DMS153 treated with DMSO at 0.1 percent for 48 hours (cell line): ENCODE measurements around the gene TMEM17.

Experiments
- DNase-seq: peaks from one replicate; lab custom pipeline; 2025; ENCODE audit not compliant: unreplicated experiment; lab: John Stamatoyannopoulos, UW

Gene TMEM17

DNA sequence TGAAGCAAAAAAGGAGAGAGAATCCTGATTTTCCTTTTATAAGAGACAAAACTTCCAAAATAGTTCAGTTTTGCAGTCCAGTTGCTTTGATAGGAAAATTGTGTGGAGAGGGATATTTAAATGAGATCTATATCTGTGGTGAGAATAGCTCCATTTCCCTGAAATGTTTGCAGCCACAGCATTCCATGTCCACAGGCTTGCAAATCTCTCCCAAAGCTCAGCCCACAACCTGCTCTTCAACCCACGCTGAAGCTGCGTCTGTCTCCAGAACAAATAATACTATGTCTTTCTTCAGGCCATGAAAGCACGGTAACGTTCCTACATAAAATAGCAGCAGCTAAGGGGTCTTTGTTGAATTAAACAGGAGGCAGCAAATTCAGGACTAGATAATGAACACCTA, 31.8 kb downstream of the TMEM17 start:
- no peak for DNase-seq

DNA sequence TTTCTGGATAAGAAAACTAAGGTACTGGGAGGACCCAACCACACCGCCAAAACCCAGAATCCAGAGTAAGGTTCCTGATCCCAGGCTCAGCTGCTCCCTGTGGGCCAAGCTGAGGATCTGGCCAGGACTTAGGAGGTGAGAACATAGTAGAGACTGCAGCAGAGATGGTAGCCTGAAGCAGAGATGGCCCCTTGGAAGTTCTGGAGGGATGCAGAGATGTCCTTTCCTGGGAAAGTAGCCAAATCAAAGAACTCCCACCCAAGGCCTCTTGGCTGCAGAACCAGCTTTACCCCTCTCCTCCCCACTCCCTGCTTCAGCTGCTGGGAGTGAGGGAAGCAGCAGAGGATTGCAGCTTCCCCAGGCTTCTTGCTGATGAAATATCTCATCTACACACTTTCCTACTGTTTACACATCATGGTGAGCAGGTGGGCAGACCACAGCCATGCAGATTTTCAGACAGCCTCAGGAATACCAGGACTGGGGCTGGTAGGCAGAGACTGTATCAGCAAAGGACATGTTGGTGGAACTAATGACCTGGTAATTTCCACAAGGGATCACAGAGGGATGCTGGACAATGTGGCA, 32.7 kb downstream of the TMEM17 start:
- no peak for DNase-seq

DNA sequence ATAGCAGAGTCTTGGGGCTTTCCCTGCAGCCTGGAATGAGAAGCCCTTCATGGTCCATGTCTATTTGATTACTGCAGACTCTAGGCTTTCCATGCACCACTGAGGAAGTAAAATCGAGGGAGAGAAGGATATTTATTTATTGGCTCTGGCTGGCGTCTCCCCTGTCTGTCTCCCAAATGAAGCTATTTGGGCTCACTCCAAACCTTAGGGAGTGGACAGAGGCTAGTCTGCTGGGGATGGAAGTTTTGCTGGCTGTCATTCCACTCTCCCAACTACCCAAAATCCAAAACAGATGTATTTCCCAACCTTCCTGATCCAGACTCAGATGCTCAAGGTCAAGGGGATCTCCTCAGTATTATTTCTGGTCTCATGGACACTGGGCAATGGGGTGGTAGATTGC, 33.7 kb downstream of the TMEM17 start:
- DNase-seq: no peak

DNA sequence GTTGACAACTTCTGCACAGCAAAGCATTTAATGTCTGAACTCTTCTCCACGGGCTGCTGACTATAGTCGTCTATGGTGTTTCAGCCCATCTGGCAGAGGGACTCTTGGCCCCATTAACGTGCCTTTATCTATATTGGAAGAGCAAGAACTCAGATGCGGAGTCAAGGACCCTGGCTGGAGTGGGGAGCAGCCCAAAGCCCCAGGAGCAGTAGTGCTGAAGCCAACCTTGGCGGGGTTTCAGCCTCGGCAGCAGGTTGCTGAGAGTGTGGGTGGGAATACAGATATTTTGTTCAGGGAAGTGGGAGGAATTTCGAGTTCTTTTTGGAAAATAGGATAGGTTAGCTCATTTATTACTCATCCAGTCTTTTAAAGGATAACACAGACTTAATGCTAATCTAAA, 34.2 kb downstream of the TMEM17 start:
- DNase-seq: no peak

DNA sequence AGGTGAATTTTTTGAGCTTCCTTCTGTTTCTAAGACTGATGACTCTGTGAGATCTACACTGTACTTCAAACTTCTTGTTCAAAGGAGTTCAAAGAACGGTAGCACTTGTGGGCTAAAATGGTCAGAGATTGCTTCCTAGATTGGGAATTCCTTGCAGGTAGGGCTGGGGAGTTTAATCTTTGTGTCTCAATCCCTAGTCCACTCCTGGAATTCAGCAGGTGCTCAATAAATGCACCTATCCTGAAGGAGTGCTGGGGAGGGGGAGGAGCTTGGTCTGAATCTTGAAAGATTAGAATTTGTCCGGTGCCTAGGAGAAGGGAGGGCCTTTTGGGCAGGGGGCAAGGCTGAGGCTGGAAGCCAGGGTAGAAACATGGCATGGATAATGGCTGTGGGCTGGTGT, 34.6 kb downstream of the TMEM17 start:
- no peak for DNase-seq

DNA sequence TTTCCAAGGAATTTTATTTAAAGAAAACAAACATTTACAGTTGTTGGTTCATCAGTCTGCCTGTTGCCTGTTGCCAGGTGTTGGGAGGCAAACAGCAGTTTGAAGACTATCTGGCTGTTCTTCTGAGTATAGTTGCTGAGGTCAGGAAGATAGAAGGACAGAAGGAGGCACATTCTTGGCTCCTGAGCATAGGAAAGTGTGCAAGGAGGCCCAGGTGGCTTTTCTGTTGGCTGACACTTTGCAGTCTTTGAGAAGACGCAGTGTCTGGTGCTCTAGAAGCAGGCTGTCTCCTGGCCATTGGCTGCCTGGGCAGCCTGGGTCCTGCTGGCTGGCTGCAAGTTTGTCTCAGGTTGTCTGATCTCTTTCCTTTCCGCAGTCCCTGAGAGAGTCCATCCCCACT, 36.4 kb downstream of the TMEM17 start:
- DNase-seq: no peak

DNA sequence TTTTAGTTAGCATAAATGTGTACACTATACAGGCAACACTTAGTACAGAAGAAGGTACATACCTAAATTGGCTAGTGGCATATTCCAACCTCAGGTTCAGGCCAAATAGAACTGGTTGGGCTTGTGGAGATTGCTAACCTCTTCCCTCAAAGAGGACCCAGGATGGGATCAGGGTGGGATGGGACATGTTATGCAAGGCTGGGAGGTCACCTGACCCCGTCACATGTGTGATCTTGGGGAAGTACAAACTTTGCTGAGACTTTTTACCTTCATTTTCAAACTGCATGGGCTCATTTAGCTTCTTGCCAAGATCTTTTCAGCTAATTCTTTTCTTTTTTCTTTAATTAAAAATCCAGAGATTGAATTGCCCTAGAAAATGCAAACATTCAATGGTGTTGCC, 36.9 kb downstream of the TMEM17 start:
- no peak for DNase-seq

DNA sequence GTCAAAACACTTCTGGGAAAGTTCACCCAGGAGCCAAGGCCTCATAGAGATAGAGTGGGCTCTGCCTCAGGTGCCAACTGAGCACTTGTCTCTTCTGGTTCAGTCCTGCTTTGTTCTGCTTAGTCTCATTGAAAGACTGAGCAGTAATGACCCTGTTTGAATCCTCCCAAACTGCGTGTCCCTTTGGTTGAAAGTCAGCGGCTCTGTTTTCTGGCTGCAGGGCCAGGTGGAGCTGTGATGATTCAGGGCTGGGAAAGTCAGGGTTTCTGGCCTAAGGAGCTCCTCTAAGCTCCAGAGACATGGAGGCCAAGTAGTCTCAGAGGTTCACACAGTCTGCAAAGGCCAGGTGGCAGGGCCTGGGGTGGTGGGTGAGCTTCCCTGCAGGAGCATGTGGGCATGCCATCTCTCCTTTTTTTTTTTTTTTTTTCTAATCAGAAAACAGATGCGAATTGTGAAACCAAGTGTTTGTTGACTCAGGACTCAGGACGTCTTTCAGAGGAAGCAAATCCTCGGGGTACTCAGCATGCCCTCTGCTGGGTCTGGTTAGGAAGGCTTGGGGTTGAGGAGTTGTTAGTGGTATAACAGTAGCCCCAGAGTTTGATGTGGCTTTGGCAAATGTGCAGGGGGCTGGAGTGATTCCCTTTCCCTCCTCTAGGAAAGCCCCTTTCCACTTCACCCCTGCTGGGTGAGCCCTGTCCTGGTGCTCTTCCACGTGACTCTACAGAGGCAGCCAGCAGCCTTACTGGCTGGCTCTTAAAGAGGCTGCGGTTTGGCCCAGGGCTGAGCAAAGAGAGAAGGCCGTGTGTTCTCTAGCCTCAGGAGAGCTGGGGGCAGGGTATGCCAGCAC, 38.3 kb downstream of the TMEM17 start:
- DNase-seq: no peak

DNA sequence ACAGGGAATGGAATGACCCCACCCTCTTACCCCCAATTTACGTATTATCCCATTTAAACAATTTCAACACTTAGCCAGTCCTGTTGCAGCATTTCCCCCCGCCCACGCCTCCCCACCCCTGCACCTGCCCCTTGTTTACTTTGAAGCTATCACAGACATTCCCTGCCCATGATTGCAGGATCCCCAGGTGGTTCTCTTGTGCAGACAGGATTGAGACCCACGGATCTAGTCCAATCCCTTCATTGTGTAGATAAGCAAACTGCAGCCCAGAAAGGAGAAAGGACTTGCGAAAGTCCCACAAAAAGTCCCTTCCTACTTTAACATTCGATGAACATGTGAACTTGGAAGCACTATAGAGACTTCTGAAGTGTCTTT, 38.9 kb downstream of the TMEM17 start:
- DNase-seq: no peak

DNA sequence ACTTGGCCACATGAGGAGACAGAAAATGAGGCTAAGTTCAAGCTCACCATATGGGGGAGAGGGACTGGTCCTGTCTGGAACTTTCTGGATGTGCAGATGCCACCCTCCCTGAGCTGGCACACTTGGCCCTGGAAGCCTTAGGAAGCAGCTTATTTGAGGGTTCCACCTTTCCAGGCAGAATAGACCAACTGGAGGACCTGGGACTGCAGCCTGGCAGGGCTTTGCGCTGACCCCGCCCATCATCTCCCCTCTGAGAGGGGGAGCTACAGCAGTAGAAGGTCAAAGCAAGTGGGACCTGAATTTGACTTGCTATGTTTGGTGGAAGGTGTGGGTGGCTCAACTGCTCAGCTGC, 39.5 kb downstream of the TMEM17 start:
- DNase-seq: no peak

DNA sequence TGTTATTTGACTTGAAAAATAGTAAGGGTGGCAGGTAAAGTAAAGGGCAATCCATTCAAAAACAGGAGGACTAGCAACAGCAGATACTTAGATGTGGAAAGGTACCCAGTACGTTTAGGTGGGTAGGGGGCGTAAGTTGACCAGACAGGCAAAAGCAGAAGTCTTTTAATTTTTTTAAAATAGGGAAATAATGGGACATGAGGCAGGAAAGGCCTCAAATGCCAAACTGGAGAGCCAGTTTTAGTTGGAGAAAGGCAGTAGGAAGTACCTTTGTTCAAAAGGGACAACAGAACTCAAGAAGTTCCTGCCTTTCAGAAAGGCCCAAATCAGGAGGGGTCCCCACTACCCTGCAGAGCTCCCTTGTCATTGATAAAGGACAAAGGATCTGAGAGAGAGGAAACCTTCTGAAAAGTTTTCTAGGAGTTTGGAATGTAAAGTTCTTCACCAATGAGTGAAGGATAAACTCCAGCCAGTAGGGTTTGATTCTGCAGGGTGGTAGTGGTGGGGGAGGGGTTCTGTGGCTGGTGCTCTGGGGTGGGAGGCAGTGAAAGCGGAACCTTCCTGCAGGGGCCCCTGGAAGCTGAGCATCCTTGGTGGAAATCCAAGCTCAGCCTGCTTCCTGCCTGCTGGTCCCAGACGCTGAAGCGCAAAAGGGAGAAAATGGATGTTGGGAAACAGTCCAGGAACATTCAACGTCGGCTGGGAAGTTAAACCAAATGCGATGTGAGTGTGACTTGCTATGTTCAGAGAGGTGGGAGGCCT, 40.1 kb downstream of the TMEM17 start:
- no peak for DNase-seq

DNA sequence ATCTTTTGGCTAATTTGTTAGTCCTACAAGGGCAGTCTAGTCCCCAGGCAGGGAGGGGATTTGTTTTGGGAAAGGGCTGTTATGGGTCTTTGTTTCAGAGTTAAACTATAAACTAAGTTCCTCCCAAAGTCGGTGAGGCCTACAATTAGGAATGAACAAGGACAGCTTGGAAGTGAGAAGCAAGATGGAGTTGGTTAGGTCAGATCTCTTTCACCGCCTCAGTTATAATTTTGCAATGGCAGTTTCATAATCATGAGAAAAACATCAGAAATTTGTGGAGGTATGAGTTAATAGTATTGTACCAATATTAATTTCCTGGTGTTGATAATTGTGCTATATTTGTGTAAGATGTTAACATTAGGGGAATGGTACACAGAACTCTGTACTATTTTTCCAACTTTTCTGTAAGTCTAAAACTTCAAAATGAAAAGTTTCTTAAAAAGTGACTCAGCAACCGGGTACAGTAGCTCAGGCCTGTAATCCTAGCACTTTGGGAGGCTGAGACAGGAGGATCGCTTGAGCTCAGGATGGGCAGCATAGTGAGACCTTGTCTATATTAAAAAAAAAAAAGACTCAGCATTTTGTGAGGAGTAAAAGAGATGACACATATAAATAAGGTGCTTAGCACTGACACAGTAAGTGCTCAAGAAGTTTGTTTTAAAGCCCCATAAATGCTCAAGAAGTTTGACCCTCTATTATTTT, 40.8 kb downstream of the TMEM17 start:
- DNase-seq: no peak

DNA sequence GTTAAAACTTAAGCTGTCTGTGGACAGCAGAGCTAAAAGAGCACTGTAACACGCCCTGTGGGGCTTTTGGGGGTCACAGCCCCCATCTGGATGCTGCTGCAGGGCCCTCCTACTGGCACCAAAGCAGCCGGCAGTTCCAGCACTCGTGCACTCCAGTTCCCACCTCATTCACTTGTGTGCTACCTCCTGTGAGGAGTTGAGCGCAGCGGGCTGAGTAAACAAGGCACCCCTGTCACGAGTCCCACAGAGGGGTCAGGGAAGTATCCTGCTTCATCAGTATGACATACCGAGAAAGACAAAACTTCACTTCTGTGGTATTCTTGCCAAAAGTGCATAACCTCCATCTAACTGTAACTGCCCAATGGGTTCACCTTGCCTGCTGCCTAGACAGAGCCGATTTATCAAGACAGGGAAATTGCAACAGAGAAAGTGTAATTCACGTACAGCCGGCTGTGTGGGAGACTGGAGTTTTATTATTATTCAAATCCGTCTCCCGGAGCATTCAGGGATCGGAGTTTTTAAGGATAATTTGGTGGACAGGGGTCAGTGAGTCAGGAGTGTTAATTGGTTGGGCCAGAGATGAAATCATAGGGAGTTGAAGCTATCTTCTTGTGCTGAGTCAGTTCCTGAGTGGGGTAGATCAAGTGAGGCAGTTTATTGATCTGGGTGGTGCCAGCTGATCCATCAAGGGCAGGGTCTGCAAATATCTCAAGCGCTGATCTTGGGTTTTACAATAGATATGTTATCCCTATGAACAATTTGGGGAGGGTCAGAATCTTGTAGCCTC, 41.6 kb downstream of the TMEM17 start:
- DNase-seq: no peak

DNA sequence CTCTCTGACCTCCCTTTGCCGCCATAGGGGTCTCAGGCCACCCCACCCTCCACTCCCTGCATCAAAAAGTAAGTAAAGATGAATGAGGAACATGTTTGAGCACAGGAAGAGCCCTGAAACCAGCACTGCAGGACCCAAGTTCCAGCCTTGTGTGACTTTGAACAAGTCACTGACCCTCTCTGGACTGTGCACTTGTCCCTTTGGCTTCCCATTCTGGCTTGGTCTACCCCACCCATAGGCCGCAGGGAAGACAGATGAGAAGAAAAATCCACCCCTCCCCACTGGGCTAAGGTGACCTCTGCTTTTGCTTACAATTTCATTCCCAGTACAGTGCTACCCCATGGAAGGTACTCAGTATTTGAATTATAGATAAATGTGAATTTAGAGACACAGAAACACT, 43.8 kb downstream of the TMEM17 start:
- DNase-seq: no peak

DNA sequence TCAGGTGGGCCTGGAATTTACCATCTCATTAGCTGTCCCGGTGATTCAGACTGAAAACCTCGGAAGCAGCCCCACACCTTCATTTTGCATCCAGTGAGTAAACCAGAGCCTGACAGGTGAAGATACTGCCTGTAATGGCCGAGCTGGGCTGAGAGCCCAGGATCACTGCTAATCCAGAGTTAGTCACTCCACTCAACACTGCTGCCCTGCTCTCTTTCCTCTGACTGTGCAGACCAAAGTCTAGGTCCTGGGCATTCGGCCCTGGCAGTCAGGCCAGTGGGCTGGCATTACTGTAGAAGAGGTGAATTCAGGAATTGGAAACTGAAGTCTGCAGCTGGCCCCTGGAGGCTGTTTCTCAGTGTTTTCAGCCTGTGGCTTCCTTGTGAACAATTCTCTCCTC, 44.3 kb downstream of the TMEM17 start:
- no peak for DNase-seq

DNA sequence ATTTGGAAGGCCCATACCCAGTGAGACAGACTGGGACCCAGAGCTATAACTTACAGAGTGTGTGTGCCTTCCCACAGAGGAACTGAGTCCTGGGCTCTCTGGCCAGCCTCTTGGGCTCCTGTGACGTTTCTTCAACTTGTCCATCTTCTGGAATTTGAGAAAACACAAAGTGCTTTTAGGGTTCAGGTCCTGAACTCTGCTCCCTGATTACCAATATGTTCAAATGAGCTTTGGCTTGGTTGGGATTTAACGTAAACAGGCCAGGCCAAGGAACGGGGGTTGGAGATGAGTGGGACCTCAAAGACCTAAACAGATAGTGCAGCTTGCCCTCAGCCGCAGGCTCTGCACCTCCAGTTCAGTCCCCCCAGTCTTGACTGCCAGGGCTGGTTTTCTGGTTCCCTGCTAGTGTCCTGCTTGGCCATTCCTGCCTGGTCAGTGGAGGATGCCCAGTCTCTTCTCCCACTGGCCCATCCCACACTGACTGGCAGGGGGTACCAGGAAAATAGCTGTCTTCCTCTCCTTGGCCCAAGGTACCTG, 44.9 kb downstream of the TMEM17 start:
- DNase-seq: no peak

DNA sequence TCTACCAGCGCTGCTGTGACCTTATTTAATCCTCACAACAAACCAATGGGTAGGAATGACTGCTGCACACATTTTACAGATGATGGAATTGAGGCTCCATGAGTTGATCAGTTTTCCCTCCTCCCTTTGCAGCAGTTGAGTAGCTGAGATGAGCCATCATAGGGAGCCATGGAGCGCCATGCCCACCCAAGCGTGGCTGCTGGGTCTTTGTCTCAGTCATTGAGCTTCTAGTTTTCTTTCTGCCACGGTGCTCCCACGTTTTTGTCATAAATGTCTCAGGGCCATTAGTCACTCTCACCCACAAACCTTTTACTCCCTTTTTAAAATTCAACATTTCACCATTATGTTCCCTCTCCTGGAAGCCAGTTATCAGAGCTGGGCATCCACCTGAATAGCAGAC, 45.8 kb downstream of the TMEM17 start:
- no peak for DNase-seq

DNA sequence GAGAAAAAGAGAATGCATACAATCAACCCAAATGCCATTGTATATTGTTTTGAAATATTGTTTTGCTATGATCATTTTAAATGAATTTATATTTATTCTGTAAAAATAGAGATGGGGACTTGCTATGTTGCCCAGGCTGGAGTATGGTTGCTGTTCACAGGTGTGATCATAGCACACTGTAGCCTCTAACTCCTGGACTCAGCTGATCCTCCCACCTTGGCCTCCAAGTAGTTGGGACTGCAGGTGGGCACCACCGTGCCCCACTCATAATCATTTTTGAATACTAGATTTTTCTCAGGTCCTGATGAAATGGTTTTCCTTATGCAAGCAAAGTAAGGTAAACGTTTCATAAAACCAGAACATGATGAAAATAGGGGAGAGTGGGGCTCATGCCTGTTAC, 46.3 kb downstream of the TMEM17 start:
- no peak for DNase-seq

DNA sequence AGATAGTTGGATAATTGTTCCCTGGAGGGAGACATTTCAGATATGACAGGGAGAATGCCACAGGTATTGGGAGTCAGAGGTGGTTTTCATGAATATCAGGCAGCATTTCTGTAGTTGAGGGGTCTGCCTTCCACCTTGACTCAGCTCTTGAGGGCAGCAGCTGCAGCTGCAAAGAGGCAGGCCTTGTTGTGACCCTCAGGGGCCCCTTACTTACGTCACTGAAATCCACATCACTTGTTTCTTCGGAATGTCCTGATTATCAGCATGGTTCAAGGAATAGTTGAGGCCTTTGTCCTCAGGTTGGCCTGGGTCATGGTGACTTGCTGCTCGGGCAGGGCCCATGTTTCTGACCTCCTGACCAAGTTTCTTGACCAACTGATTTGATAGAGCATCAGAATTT, 46.9 kb downstream of the TMEM17 start:
- no peak for DNase-seq

DNA sequence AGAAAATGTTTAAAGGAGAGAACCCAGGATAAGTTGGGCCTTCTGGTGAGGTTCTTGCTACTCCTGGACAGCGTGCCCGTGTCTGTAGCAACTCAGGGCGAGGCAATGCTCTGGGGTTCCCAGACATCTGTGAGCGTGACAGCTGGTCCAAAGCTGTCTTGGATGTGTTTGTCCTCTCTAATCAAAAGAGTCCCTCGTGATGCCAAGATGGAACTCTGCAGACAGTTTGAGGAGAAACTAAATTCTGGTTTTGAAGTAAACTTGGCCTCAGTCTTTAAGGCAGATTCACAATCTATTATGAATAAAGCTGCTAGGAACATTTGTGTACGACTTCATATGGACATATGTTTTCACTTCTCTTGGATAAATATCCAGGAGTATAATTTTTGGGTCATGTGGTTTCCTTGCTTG, 47.3 kb downstream of the TMEM17 start:
- DNase-seq: no peak

DNA sequence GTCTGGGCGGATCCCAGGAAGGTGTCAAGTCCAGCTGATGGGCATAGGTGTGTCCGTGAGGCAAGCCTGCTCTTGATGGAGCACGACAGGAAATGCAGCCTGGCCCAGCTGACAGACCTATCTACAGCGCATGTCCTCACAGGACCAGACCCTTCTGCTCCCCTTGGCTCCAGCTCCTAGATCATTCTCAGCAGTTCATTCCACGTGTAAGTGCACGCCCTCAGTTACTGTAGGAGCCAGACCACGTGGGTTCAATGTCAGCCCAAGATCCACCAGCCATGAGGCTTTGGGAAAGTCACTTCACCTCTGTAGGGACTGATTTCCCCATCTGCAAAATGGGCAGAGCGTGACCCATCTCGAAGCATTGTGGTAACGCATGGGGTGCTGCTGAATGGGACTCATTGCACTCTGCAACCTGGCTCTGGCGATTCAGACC, 47.8 kb downstream of the TMEM17 start:
- DNase-seq: no peak
